ENCODE measurements around the gene XRN1.
"Not testable (repeated sequence)": the region's sequence is repeated elsewhere in the genome, so short reads cannot be mapped to it uniquely, and the experiment has no call there.

The XRN1 gene

GRCh38 chr3:142436951-142437585 lies 10.8 kb downstream of the XRN1 start:
- H3K4me3 ChIP-seq (ENCODE audit: low read length) = no peak overlapping the region
- no peak for TF ChIP-seq CTCF (conservative IDR thresholded peaks at IDR 0.05; ENCODE audit: low read length)
- no peak for DNase-seq (ENCODE audit: low read depth)

DNA sequence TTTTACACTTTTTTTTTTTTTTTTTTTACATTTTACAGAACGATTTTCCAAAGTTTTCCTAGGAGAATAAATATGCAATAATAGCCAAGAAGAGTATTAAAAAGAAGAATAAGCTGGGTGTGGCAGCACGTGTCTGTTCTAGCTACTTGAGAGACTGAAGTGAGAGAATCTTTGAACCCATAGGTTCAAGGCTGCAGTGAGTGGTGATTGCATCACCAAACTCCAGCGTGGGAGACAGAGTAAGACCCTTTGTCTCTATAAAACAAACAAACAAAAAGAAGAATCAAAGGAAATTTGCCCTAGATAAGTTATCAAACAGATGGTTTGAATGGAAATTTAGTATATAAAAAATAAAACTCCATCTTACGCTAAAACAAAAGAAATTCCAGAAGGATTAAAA lies 13.3 kb downstream of the XRN1 start:
- no peak for TF ChIP-seq CTCF (conservative IDR thresholded peaks at IDR 0.05; ENCODE audit: low read length)
- H3K4me3 ChIP-seq (ENCODE audit: low read length) = no peak overlapping the region
- DNase-seq (ENCODE audit: low read depth) = no peak

DNA sequence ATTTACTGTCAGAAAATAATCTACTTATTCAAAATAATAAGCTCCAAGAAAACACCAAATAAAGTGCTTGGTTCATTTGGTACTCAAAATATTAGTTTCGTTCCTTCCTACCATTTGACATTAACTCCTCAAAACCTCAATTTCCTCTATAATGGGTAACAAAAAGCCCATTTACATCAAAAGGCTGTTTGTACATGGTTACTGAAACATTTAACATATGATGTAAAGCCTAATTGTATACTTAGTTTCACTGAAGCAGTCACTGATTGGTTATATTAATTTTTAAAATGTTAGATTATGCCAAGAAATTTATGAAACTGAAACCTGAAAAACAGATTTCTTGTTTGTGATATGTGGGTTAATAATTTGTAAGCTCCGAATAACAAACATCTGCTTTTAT lies 14.7 kb downstream of the XRN1 start:
- no peak for DNase-seq (ENCODE audit: low read depth)
- no peak for TF ChIP-seq CTCF (conservative IDR thresholded peaks at IDR 0.05; ENCODE audit: low read length)
- no peak overlapping the region for H3K4me3 ChIP-seq (ENCODE audit: low read length)

- no peak for TF ChIP-seq CTCF (conservative IDR thresholded peaks at IDR 0.05; ENCODE audit: low read length)
- DNase-seq (ENCODE audit: low read depth) = no peak
- no peak overlapping the region for H3K4me3 ChIP-seq (ENCODE audit: low read length)
These were observed 18.3 kb downstream of the XRN1 start for GRCh38 chr3:142429582-142429981.

GRCh38 chr3:142424754-142425153 lies 23.1 kb downstream of the XRN1 start:
- DNase-seq (ENCODE audit: low read depth) = no peak
- TF ChIP-seq CTCF (conservative IDR thresholded peaks at IDR 0.05; ENCODE audit: low read length) = no peak
- H3K4me3 ChIP-seq (ENCODE audit: low read length) = no peak overlapping the region

DNA sequence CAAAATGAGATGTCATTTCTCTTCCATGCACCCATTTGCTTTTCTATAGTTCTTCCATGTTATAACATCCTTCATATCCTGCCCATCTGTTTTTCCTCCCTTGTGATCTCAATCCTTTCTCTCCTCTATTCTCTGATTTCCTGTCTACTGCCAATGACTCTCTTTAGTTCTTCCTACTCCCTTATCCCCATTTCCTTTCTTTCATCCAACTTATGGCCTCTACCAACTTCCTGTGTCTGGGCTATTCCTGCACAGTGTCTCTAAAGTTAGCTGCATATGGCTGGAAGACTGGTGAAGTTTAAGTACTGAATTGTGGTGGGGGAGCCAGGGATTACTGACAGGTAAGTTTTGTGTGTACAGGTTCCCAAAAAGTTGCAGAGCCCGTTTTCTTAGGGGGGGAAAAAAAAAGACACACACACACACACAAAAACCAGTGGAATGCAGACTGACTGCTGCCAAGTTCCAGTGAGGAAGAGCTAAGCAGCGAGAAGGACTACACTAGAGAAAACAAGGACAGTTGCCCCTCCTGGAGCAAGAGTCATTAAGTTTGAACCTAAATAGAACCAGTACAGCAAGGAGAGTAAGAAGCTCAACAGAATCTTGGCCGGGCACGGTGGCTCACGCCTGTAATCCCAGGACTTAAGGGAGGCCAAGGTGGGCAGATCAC lies 28.8 kb downstream of the XRN1 start:
- no peak for DNase-seq (ENCODE audit: low read depth)
- no peak overlapping the region for H3K4me3 ChIP-seq (ENCODE audit: low read length)
- no peak for TF ChIP-seq CTCF (conservative IDR thresholded peaks at IDR 0.05; ENCODE audit: low read length)

DNA sequence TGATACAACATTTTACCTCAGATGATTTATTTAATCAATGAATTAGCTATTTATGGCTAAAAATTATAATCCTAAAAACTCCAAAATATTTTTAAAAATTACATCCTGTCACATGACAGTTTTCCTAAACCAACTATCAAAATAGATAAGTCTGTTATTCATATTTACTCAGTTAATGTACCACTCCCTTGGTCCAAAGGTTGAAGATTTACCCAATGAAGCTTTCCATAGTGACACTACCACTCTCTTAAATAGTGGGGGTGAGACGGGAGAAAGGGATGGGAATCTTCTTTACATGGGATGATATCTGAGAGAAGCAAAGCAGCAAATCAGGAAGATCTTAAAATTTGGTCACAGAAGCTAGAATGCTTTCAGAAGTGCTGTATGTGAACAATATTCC lies 30.5 kb downstream of the XRN1 start:
- no peak for TF ChIP-seq CTCF (conservative IDR thresholded peaks at IDR 0.05; ENCODE audit: low read length)
- DNase-seq (ENCODE audit: low read depth) = no peak
- H3K4me3 ChIP-seq (ENCODE audit: low read length) = no peak overlapping the region

DNA sequence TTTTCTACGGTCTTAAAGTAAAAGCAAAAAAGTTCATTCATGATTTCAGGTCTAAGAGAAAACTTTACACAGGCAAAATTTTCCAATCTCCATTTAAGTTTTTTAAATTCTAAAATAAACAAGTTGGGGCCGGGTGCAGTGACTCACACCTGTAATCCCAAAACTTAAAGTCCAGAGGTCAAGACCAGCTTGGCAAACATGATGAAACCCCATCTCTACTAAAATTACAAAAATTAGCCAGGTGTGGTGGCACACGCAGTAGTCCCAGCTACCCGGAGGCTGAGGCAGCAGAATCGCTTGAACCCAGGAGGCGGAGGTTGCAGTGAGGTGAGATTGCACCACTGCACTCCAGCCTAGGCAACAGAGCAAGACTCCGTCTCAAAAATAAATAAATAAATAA lies 47.3 kb downstream of the XRN1 start:
- H3K4me3 ChIP-seq (ENCODE audit: low read length); DNase-seq (ENCODE audit: low read depth): not testable (repeated sequence)

Measured in AG10803 (cell line).